Ramos (cell line): Measurements from ENCODE around the gene GRM1.

ENCODE experiments used
- in situ Hi-C: fragments of 300-500 bp; cut with MboI; formaldehyde crosslinking; loops from one replicate; pipeline ENCODE4 v1.14.3; 2022; ENCODE audit warnings: low sequenced_read_pairs; ENCODE audit not compliant: unreplicated experiment

GRM1 gene

DNA sequence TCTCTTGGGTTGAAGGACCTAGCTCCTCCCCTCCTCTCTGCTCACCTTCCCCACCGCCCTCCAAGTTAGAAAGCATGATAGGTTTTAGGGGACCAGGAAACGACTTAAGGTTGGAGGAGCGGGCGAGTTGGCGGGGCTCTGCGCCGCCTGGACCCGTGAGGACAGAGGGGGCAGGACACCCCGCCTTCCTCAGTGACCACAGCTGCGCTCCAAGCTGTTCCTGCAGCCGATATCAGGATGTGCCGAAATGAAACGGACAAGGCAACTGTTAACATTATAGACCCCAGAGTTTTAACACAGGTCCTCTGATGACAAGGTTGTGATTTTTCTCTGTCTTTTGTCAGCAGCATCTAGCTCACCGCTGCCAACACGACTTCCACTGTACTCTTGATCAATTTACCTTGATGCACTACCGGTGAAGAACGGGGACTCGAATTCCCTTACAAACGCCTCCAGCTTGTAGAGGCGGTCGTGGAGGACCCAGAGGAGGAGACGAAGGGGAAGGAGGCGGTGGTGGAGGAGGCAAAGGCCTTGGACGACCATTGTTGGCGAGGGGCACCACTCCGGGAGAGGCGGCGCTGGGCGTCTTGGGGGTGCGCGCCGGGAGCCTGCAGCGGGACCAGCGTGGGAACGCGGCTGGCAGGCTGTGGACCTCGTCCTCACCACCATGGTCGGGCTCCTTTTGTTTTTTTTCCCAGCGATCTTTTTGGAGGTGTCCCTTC is at the start of gene GRM1:
TSS of gene GRM1 (plus strand) at position 212 of the 722 bp plus-strand sequence. CDS start at position 668, 456 bp downstream.
- in situ Hi-C loops = no loop called here

DNA sequence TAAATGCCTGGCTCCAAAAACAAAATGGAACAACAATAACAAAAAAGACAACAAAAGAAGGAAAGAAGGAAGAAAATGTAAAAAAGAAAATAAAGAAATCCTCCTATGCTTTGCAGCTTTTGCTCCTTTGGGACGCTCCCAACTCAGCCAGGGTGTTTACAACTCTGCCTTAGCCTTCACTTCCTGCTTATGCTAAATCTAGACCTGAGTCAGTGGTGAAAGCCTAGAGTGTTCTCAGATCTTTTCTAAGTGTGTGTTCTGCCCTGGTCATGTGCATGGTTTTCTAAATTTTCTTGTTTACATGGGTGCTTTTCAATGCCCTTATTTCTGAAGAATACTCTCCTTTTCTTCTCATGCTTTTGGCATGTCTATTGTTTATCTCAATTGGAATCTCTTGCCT is 19.5 kb upstream of the GRM1 start:
- in situ Hi-C loops = no loop called here

DNA sequence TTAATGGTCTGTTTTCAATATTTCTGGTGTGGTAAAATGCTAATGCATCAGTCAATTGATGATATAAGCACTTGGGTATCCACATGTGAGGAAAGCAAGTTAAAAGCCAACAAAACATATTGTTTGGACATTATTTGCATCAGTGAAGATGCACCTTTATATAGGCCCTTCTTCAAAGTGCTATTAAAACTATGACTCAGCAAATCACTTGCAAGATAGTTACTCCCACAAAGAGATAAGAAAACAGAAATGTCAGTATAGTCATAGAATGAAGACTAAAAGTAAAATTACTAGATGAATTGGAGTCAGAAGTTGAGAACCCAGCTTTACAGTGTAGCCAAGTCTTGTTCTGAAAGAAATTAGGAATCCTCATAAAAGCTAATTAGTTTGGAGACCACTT is 14.6 kb upstream of the GRM1 start:
- in situ Hi-C loops = no loop called here

DNA sequence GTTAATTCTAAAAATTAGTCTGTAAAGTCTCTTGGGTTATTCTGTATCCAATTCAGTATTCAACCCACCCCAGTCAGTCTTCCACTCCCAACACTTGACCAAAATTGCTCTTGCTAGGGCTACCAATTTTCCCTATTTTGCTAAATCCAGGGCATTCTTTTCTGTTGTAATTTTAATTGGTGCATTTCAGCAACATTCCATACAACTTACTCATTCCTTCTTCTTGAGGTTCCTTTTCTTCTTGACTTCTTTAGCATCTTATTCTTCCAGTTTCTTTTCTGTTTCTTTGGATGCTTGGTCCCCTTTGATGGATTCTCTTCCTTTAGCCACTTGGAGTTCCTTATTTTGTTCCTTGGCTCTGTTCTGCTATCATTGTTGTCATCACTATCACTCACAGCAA is 11.2 kb upstream of the GRM1 start:
- in situ Hi-C loops = no loop called here

- in situ Hi-C loops = no loop called here
These were observed 2.0 kb upstream of the GRM1 start for GRCh38 chr6:146026873-146027272.

DNA sequence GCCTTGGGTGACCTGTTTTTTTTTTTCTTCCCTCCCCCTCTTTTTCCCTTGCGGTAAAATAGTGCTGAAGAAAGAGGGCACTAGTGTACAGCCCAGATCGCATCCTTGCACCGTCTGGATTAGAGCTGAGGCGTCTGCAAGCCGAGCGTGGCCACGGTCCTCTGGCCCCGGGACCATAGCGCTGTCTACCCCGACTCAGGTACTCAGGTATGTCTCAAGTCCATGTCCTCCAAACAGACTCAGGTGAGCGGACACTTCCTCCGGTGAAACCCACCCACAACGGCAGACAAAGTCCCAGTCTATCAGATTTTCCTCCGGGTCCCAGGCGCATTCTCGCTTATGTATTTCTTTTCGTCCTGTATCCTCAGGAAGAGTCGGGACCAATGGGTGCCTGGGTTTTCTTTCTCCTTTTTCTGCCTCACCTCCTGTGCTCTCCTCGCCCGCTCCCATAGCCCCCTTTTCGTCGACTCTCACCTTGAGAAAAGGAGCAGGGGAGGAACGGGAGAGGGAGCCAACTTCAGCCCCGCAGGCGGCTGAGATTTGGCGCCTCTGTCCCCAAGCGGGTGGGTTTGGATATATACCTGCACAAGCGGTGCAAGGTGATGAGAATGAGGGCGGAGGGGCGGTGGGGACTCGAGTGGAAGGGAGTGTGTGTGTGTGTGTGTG is 1.1 kb upstream of the GRM1 start:
- in situ Hi-C loops = no loop called here

- in situ Hi-C loops = no loop called here
These were observed 538 bp upstream of the GRM1 start for GRCh38 chr6:146028252-146028795.

DNA sequence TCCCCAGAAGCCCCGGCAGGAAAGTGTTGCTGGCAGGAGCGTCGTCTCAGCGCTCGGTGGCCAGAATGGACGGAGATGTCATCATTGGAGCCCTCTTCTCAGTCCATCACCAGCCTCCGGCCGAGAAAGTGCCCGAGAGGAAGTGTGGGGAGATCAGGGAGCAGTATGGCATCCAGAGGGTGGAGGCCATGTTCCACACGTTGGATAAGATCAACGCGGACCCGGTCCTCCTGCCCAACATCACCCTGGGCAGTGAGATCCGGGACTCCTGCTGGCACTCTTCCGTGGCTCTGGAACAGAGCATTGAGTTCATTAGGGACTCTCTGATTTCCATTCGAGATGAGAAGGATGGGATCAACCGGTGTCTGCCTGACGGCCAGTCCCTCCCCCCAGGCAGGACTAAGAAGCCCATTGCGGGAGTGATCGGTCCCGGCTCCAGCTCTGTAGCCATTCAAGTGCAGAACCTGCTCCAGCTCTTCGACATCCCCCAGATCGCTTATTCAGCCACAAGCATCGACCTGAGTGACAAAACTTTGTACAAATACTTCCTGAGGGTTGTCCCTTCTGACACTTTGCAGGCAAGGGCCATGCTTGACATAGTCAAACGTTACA is 817 bp downstream of the GRM1 start:
- in situ Hi-C loops = no loop called here

DNA sequence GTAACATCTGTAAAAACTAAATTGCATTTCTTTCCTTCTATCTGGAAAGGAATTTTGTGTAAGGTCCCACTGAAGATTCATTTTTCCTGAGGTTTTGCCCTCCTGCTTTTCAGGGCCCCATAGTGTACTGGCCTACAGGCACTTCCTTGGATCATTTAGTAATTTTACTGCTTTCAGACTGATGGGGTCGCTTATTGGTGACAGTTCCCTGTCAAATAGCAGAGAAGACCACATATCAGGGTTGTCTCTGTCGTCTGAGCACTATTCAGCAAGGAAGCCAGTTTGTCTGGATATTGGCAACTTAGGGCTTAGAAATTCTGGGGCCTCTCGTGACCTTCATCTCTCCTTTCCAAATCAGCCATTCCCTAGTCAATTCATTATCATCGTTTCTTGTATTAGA is 3.5 kb downstream of the GRM1 start:
- in situ Hi-C loops = no loop called here

DNA sequence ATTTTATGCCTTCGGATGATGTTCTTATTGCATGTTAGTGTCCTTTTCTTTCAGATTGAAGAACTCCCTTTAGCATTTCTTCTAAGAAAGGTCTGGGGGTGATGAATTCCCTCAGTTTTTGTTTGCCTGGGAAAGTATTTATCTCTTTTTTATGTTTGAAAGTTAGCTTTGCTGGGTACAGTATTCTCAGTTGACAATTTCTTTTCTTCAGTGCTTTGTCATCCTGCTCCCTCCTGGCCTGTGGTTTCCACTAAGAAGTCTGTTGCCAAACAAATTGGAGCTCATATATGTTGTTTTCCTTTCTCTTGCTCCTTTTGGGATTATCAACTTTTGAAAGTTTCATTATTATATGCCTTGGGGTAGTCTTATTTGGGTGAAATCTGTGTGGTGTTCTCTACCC is 11.5 kb downstream of the GRM1 start:
- in situ Hi-C loops = no loop called here

DNA sequence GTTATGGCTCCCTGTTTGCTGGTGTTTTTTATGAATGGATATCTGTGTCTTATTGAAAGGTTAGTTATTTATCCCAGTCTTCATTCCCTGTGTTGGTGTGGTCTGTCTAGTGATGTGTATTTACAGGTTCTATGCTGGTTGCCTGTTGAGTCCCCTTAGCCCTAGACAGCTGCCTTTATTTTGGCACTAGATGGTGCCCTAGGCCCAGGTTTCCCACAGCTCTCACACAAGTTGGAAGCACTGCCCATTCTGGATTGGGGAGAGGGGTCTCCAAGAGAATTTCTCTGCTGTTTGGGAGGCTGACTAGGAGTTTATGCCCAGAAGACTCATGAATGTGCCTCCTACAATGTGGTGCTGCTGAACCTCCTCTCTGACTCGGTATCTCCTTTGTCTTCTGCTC is 12.4 kb downstream of the GRM1 start:
- in situ Hi-C loops = no loop called here

DNA sequence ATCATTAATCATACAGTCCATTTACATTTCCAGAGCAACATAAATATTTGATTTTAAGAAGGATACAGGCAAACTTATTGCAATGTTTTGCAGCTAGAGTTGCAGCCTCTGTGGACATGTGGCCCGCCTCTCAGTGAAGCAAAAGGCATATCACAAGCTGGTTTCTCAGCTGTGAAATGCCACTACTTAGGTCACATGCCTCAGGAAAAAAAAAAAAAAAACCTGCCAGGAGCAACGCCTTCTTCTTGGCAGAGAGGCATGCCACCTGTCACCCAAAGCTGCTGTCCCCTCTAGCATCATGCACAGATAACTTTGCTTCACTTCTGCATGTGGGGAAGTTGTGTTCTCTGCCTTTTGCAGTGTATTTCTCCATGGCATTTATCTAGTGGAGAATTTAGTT is 18.5 kb downstream of the GRM1 start:
- in situ Hi-C loops = no loop called here

GRCh38 chr6:146050168-146050567 is 21.3 kb downstream of the GRM1 start:
- in situ Hi-C loops = no loop called here

DNA sequence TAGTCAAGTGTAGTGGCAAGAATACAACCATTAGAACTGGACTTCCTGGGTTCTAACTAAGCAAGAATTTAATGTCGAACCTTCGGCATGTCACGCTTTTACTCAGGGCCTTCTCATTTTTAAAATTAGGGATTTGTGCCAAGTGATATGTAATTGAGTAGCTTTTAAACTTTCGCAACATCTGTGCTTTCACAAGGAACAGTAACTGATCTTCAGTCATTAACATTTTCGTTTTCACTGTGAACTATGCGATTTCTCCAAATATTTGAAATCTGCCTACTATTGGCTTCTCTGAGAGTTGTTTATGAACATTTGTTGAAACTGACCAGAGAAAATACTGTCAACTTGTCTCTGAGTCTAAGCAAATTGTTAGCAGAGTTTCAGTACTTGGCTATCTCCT is 27.6 kb downstream of the GRM1 start:
- in situ Hi-C loops = no loop called here

DNA sequence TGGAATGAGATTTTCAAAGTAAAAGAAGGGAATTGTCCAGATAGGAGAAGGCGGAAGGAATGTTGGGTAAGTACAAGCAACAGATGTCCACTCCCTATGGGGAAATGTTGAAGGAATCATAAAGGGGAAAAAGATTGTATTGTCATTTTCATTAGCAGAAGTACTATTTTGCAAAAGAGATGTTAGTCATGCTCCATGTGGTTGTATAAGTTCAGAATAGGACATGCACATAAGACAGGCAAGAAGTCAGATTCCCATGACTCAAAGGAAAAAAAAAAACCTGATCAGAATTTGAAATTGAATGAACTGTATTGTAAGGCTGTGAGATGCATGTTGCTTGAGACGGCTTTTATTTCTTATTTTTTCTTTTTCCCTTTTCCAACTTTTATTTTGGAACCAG is 36.8 kb downstream of the GRM1 start:
- in situ Hi-C loops = no loop called here

- in situ Hi-C loops = no loop called here
These were observed 37.6 kb downstream of the GRM1 start for GRCh38 chr6:146066506-146066905.

- in situ Hi-C loops = no loop called here
These were observed 42.9 kb downstream of the GRM1 start for GRCh38 chr6:146071781-146072180.

DNA sequence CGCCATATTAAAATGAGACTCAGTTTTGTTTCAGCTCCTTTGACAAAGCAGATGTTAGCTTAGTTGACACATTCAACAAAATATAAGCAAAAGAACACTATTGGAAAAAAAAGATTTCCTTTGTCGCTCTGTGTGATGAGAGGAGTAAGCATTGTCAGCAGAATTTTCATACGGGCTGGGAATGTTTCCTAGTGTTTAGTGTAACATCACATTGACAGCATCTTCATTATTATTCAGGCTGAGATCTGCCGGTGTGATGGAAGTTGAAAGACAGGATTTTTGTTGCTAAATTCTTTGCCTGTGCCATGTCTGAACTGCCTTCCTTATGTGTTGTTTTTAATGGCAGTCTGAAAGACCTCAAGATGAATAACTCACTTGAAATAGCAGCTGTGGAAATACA is 49.1 kb downstream of the GRM1 start:
- in situ Hi-C loops = no loop called here

GRCh38 chr6:146087386-146087785 is 58.5 kb downstream of the GRM1 start:
- in situ Hi-C loops = no loop called here

DNA sequence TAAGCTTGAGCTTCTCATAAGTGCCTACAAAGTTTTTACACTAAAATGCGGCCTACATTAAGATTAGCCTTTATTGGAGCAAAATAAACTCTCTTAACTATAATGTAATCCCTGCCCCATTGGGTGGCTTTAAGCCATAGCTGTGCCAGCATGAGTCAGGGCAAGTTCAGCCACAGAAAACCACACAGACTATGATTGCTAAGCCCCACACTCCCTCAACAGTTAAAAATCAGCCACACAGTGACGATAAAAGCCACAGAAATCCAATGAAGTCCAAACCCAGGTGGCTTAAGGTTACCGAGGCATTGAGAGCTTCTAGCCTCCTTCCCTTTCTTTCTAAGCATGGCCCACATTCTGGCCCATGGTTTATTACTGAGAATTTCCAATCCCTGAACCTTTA is 61.6 kb downstream of the GRM1 start:
- in situ Hi-C loops = no loop called here

GRCh38 chr6:146092961-146093686 is 64.3 kb downstream of the GRM1 start:
- in situ Hi-C loops = no loop called here
